ENCODE results near the gene CTIF. TPM values are rescaled to one million over a fixed set of nuclear protein-coding genes. Genes with fewer than 3 reads are reported as not detected.

CTIF gene
- total RNA-seq, 1 donor from 2014 or later = 72.4 TPM

- Histone ChIP-seq H3K27me3 (no peaks in the 10 kb centered on the region), H3K9me3 (no peaks in the 10 kb centered on the region), H3K4me3 (no peak overlapping the region), H3K4me1 (peaks cover 7% of the 10 kb centered on the region), H3K27ac (no peak overlapping the region), H3K36me3 (no peaks in the 10 kb centered on the region)
- ATAC-seq = no peak
- no peak for DNase-seq
- intact Hi-C loops (cut with DNase I) = no loop called here
- TF ChIP-seq CTCF (IDR thresholded peaks at IDR 0.05) = no peak
Measured at GRCh38 chr18:48761582-48761981, 222.8 kb downstream of the CTIF start.

- intact Hi-C loops (cut with DNase I) = no loop called here
- DNase-seq (no peak), ATAC-seq (no peak)
- Histone ChIP-seq H3K27ac (no peak overlapping the region), H3K36me3 (no peaks in the 10 kb centered on the region), H3K4me1 (peaks cover 7% of the 10 kb centered on the region), H3K4me3 (no peak overlapping the region), H3K9me3 (no peaks in the 10 kb centered on the region), H3K27me3 (no peaks in the 10 kb centered on the region)
- no peak for TF ChIP-seq CTCF (IDR thresholded peaks at IDR 0.05)
Measured at GRCh38 chr18:48762022-48762421, 223.2 kb downstream of the CTIF start.

GRCh38 chr18:48762836-48763718 lies 224.2 kb downstream of the CTIF start:
- Histone ChIP-seq H3K9me3 (no peaks in the 10 kb centered on the region), H3K36me3 (no peaks in the 10 kb centered on the region), H3K4me3 (no peak overlapping the region), H3K27me3 (no peaks in the 10 kb centered on the region), H3K27ac (peak overlapping the region; percentile 36), H3K4me1 (peaks cover 7% of the 10 kb centered on the region)
- intact Hi-C loops (cut with DNase I) = no loop called here
- ATAC-seq = peak; percentile 66
- DNase-seq = no peak
- no peak for TF ChIP-seq CTCF (IDR thresholded peaks at IDR 0.05)

GRCh38 chr18:48763719-48764100 lies 224.9 kb downstream of the CTIF start:
- no peak for TF ChIP-seq CTCF (IDR thresholded peaks at IDR 0.05)
- ATAC-seq (peak; percentile 17), DNase-seq (no peak)
- H3K36me3 ChIP-seq = no peaks in the 10 kb centered on the region
- intact Hi-C loops (cut with DNase I) = no loop called here
- H3K27me3 ChIP-seq = no peaks in the 10 kb centered on the region
- H3K4me1 ChIP-seq = peaks cover 7% of the 10 kb centered on the region
- H3K27ac ChIP-seq = no peak overlapping the region
- no peaks in the 10 kb centered on the region for H3K9me3 ChIP-seq
- no peak overlapping the region for H3K4me3 ChIP-seq

GRCh38 chr18:48765053-48765452 lies 226.2 kb downstream of the CTIF start:
- ATAC-seq = no peak
- H3K4me1 ChIP-seq = peaks cover 7% of the 10 kb centered on the region
- no peaks in the 10 kb centered on the region for H3K36me3 ChIP-seq
- no peak overlapping the region for H3K27ac ChIP-seq
- intact Hi-C loops (cut with DNase I) = no loop called here
- no peak overlapping the region for H3K4me3 ChIP-seq
- no peaks in the 10 kb centered on the region for H3K9me3 ChIP-seq
- no peak for DNase-seq
- TF ChIP-seq CTCF (IDR thresholded peaks at IDR 0.05) = no peak
- no peaks in the 10 kb centered on the region for H3K27me3 ChIP-seq

All from upper lobe of right lung (tissue), 1 donor.